NOMO-1 treated with DMSO at 0.1 percent for 48 hours (cell line): ENCODE results near the gene MIF4GD.

ENCODE experiments used
- DNase-seq: peaks from one replicate; lab custom pipeline; 2025; ENCODE audit not compliant: unreplicated experiment; lab: John Stamatoyannopoulos, UW

Gene MIF4GD

GRCh38 chr17:75270966-75271232 lies at the start of gene MIF4GD:
Gene MIF4GD, minus strand, starts transcription at chr17:75271231. Its CDS starts 1,036 bp downstream, at chr17:75270195.
- DNase-seq, result no peak

- DNase-seq, result no peak
These were observed 49.1 kb upstream of the MIF4GD start for GRCh38 chr17:75319904-75320691.

- no peak for DNase-seq
These were observed 47.7 kb upstream of the MIF4GD start for GRCh38 chr17:75318615-75319222.

- no peak for DNase-seq
These were observed 47.2 kb upstream of the MIF4GD start for GRCh38 chr17:75318211-75318610.

- no peak for DNase-seq
These were observed 46.6 kb upstream of the MIF4GD start for GRCh38 chr17:75317671-75318070.

- no peak for DNase-seq
These were observed 45.2 kb upstream of the MIF4GD start for GRCh38 chr17:75316253-75316652.

GRCh38 chr17:75315541-75316243 lies 44.7 kb upstream of the MIF4GD start:
- peak; percentile 69 for DNase-seq

GRCh38 chr17:75313941-75314551 lies 43.0 kb upstream of the MIF4GD start:
- DNase-seq, result peak; percentile 93

- peak; percentile 38 for DNase-seq
These were observed 38.0 kb upstream of the MIF4GD start for GRCh38 chr17:75308732-75309629.

- DNase-seq, result no peak
These were observed 37.1 kb upstream of the MIF4GD start for GRCh38 chr17:75307957-75308731.

- DNase-seq, result no peak
These were observed 30.6 kb upstream of the MIF4GD start for GRCh38 chr17:75301502-75302206.

- no peak for DNase-seq
These were observed 30.0 kb upstream of the MIF4GD start for GRCh38 chr17:75301049-75301448.

GRCh38 chr17:75300280-75300679 lies 29.2 kb upstream of the MIF4GD start:
- DNase-seq, result no peak

GRCh38 chr17:75295201-75296158 lies 24.4 kb upstream of the MIF4GD start:
- DNase-seq, result peak; percentile 82

GRCh38 chr17:75292810-75293448 lies 21.9 kb upstream of the MIF4GD start:
- peak; percentile 38 for DNase-seq

GRCh38 chr17:75289832-75290337 lies 18.9 kb upstream of the MIF4GD start:
- peak; percentile 87 for DNase-seq

GRCh38 chr17:75289115-75289831 lies 18.2 kb upstream of the MIF4GD start, which contains the start of gene SLC25A19:
Gene SLC25A19, minus strand, starts transcription at chr17:75289433. Its CDS starts 2,669 bp downstream, at chr17:75286764.
- peak; percentile 99 for DNase-seq
